HL-60 (cell line): ENCODE results near the gene MCU.

Experiments
- CTCF ChIP-seq: IDR thresholded peaks from one replicate; pipeline ENCODE4 v1.5.1; 2011; ENCODE audit warnings: low read length, control low read depth, inconsistent platforms; ENCODE audit not compliant: insufficient read depth
- POLR2AphosphoS5 ChIP-seq: IDR thresholded peaks from 2 replicates; pipeline ENCODE4 v1.6.1; 2012; ENCODE audit warnings: low read depth
- REST ChIP-seq: IDR thresholded peaks from 2 replicates; pipeline ENCODE4 v1.6.1; 2012; ENCODE audit warnings: low read depth; ENCODE audit not compliant: insufficient replicate concordance

- peak; percentile 7 for TF ChIP-seq CTCF
- no peak for TF ChIP-seq REST
- TF ChIP-seq POLR2AphosphoS5: no peak
Observed at GRCh38 chr10:72834183-72834825, 142.4 kb downstream of the MCU start.
